ENCODE data around the gene FGD2. TPM values are rescaled to one million over a fixed set of nuclear protein-coding genes. Genes with fewer than 3 reads are reported as not detected.

The FGD2 gene
- total RNA-seq, 1 donor, result under 0.01 TPM

Other genes starting within 250 kb of the FGD2 start
- under 0.01 TPM in 1 of 2 replicates, not detected in the other for gene CPNE5, start 166.2 kb upstream of the FGD2 start, total RNA-seq
- gene PPIL1, start 130.9 kb upstream of the FGD2 start, total RNA-seq, result 9.8 and 10.9 TPM in 2 replicates
- 59.0 and 60.1 TPM in 2 replicates for gene C6orf89, start 119.7 kb upstream of the FGD2 start, total RNA-seq
- 1.8 TPM in 2 replicates for gene PI16, start 50.9 kb upstream of the FGD2 start, total RNA-seq
- gene MTCH1, start 19.5 kb upstream of the FGD2 start, total RNA-seq, result 183 and 185 TPM in 2 replicates
- 14.8 and 16.2 TPM in 2 replicates for gene PIM1, start 164.5 kb downstream of the FGD2 start, total RNA-seq